ENCODE results near the gene FAM170B.

Gene FAM170B

GRCh38 chr10:49152037-49152436, 18.2 kb upstream of the FAM170B start:
- DNase-seq (ENCODE audit: low read depth, low spot score), result no peak

- DNase-seq (ENCODE audit: low read depth, low spot score), result no peak
Measured at GRCh38 chr10:49151481-49151880, 17.7 kb upstream of the FAM170B start.

- no peak for DNase-seq (ENCODE audit: low read depth, low spot score)
Measured at GRCh38 chr10:49151025-49151445, 17.2 kb upstream of the FAM170B start.

- no peak for DNase-seq (ENCODE audit: low read depth, low spot score)
Measured at GRCh38 chr10:49150426-49150825, 16.6 kb upstream of the FAM170B start.

GRCh38 chr10:49149881-49150280, 16.1 kb upstream of the FAM170B start:
- DNase-seq (ENCODE audit: low read depth, low spot score), result no peak

GRCh38 chr10:49144058-49144720, 10.4 kb upstream of the FAM170B start:
- DNase-seq (ENCODE audit: low read depth, low spot score), result no peak

GRCh38 chr10:49143249-49143648, 9.4 kb upstream of the FAM170B start:
- DNase-seq (ENCODE audit: low read depth, low spot score), result no peak

GRCh38 chr10:49141541-49142332, 7.9 kb upstream of the FAM170B start:
- no peak for DNase-seq (ENCODE audit: low read depth, low spot score)

- no peak for DNase-seq (ENCODE audit: low read depth, low spot score)
Measured at GRCh38 chr10:49140304-49141177, 6.7 kb upstream of the FAM170B start.

GRCh38 chr10:49139846-49140195, 6.0 kb upstream of the FAM170B start:
- DNase-seq (ENCODE audit: low read depth, low spot score), result no peak

GRCh38 chr10:49139028-49139845, 5.4 kb upstream of the FAM170B start:
- no peak for DNase-seq (ENCODE audit: low read depth, low spot score)

- DNase-seq (ENCODE audit: low read depth, low spot score), result no peak
Measured at GRCh38 chr10:49138361-49138891, 4.6 kb upstream of the FAM170B start.

- DNase-seq (ENCODE audit: low read depth, low spot score), result no peak
Measured at GRCh38 chr10:49136525-49136924, 2.7 kb upstream of the FAM170B start.

- no peak for DNase-seq (ENCODE audit: low read depth, low spot score)
Measured at GRCh38 chr10:49135575-49136313, 1.9 kb upstream of the FAM170B start.

- DNase-seq (ENCODE audit: low read depth, low spot score), result no peak
Measured at GRCh38 chr10:49134327-49134726, 506 bp upstream of the FAM170B start.

GRCh38 chr10:49132362-49132737, 1.5 kb downstream of the FAM170B start:
- no peak for DNase-seq (ENCODE audit: low read depth, low spot score)

- DNase-seq (ENCODE audit: low read depth, low spot score), result no peak
Measured at GRCh38 chr10:49131507-49132361, 2.1 kb downstream of the FAM170B start.

- no peak for DNase-seq (ENCODE audit: low read depth, low spot score)
Measured at GRCh38 chr10:49129376-49129775, 4.4 kb downstream of the FAM170B start.

- no peak for DNase-seq (ENCODE audit: low read depth, low spot score)
Measured at GRCh38 chr10:49128854-49129253, 5.0 kb downstream of the FAM170B start.

Measured in smooth muscle cell of the brain vasculature (primary cell).